ENCODE data around the gene ZNF594. TPM values are rescaled to one million over a fixed set of nuclear protein-coding genes. Genes with fewer than 3 reads are reported as not detected.

The ZNF594 gene
- total RNA-seq, 1 donor = 8.7 TPM

DNA sequence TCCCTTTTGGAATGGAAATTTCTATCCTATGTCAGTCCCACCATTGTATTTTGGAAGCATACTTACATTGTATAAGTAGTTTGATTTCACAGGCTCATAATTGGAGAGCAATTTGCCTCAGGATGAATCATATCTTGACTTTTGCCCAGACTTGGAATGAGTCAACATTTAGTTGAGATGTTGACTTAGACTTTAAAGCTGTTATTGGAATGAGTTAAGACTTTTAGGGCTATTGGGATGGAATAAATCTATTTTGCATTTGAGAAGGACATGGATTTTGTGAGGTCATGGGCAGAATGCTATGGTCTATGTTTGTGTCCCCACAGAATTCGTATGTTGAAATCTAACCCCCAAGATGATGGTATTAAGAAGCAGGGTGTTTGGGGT, 12.2 kb upstream of the ZNF594 start:
- Histone ChIP-seq H4K20me1 (ENCODE audit: insufficient read depth, low read length) (peaks cover 5% of the 10 kb centered on the region), H2AFZ (ENCODE audit: low read length) (no peak overlapping the region), H3K27ac (ENCODE audit: low read depth, low read length) (peak overlapping the region; percentile 34), H3K4me1 (ENCODE audit: insufficient read depth, low read length) (peaks cover 14% of the 10 kb centered on the region), H3K9me3 (ENCODE audit: low read depth, low read length) (no peaks in the 10 kb centered on the region), H3K4me2 (ENCODE audit: insufficient read depth, low read length) (peak overlapping the region; percentile 10), H3K27me3 (ENCODE audit: insufficient read depth, low read length) (no peaks in the 10 kb centered on the region), H3K79me2 (ENCODE audit: insufficient read depth, low read length) (peaks cover 4% of the 10 kb centered on the region), H3K4me3 (ENCODE audit: insufficient read depth, low read length) (no peak overlapping the region), H3K36me3 (ENCODE audit: insufficient read depth, low read length) (no peaks in the 10 kb centered on the region)
- TF ChIP-seq, protein P1, sequence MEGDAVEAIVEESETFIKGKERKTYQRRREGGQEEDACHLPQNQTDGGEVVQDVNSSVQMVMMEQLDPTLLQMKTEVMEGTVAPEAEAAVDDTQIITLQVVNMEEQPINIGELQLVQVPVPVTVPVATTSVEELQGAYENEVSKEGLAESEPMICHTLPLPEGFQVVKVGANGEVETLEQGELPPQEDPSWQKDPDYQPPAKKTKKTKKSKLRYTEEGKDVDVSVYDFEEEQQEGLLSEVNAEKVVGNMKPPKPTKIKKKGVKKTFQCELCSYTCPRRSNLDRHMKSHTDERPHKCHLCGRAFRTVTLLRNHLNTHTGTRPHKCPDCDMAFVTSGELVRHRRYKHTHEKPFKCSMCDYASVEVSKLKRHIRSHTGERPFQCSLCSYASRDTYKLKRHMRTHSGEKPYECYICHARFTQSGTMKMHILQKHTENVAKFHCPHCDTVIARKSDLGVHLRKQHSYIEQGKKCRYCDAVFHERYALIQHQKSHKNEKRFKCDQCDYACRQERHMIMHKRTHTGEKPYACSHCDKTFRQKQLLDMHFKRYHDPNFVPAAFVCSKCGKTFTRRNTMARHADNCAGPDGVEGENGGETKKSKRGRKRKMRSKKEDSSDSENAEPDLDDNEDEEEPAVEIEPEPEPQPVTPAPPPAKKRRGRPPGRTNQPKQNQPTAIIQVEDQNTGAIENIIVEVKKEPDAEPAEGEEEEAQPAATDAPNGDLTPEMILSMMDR (IDR thresholded peaks at IDR 0.05; ENCODE audit: extremely low read depth, low read depth, low read length) = no peak
- DNase-seq (ENCODE audit: insufficient read length, low spot score, missing footprints) = peak; percentile 77

- Histone ChIP-seq H3K9me3 (ENCODE audit: low read depth, low read length) (no peaks in the 10 kb centered on the region), H3K27me3 (ENCODE audit: insufficient read depth, low read length) (no peaks in the 10 kb centered on the region), H3K36me3 (ENCODE audit: insufficient read depth, low read length) (no peaks in the 10 kb centered on the region), H2AFZ (ENCODE audit: low read length) (no peak overlapping the region), H3K4me1 (ENCODE audit: insufficient read depth, low read length) (peaks cover 14% of the 10 kb centered on the region), H3K4me3 (ENCODE audit: insufficient read depth, low read length) (peak overlapping the region; percentile 23), H4K20me1 (ENCODE audit: insufficient read depth, low read length) (peaks cover 9% of the 10 kb centered on the region), H3K79me2 (ENCODE audit: insufficient read depth, low read length) (peaks cover 4% of the 10 kb centered on the region), H3K27ac (ENCODE audit: low read depth, low read length) (no peak overlapping the region), H3K4me2 (ENCODE audit: insufficient read depth, low read length) (peak overlapping the region; percentile 20)
- DNase-seq (ENCODE audit: insufficient read length, low spot score, missing footprints) = peak; percentile 91
- TF ChIP-seq, protein P1 (IDR thresholded peaks at IDR 0.05; ENCODE audit: extremely low read depth, low read depth, low read length) = no peak
These were observed 11.7 kb upstream of the ZNF594 start for GRCh38 chr17:5203178-5203907.

- H3K36me3 ChIP-seq (ENCODE audit: insufficient read depth, low read length) = no peaks in the 10 kb centered on the region
- no peak overlapping the region for H2AFZ ChIP-seq (ENCODE audit: low read length)
- no peaks in the 10 kb centered on the region for H3K9me3 ChIP-seq (ENCODE audit: low read depth, low read length)
- TF ChIP-seq, protein P1 (IDR thresholded peaks at IDR 0.05; ENCODE audit: extremely low read depth, low read depth, low read length) = no peak
- H3K4me1 ChIP-seq (ENCODE audit: insufficient read depth, low read length) = peaks cover 14% of the 10 kb centered on the region
- no peak for DNase-seq (ENCODE audit: insufficient read length, low spot score, missing footprints)
- peaks cover 4% of the 10 kb centered on the region for H3K79me2 ChIP-seq (ENCODE audit: insufficient read depth, low read length)
- H4K20me1 ChIP-seq (ENCODE audit: insufficient read depth, low read length) = peaks cover 10% of the 10 kb centered on the region
- H3K27ac ChIP-seq (ENCODE audit: low read depth, low read length) = no peak overlapping the region
- H3K4me3 ChIP-seq (ENCODE audit: insufficient read depth, low read length) = no peak overlapping the region
- H3K4me2 ChIP-seq (ENCODE audit: insufficient read depth, low read length) = no peak overlapping the region
- no peaks in the 10 kb centered on the region for H3K27me3 ChIP-seq (ENCODE audit: insufficient read depth, low read length)
These were observed 9.3 kb upstream of the ZNF594 start for GRCh38 chr17:5201011-5201410.

DNA sequence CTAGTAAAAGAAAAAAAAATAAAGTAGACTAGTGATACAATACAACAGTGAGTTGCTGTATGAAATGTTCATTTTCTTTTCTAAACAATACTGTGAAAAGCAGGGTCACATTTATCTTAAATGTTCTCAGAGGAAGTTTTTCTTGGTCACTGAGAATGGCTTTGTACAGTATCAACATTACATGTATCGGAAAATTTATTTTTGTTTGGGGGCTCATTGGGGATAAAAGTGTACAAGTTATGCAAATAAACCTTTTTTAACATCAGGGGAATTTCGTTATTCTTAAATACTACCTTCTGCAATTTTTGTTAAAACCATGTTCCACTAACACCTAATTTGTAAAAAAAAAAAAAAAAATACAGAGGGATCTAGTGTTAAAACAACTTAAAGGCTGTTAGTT, 8.7 kb upstream of the ZNF594 start:
- TF ChIP-seq, protein P1 (IDR thresholded peaks at IDR 0.05; ENCODE audit: extremely low read depth, low read depth, low read length) = no peak

More for the DNA sequence above, 8.7 kb upstream of the ZNF594 start:
- H3K4me1 ChIP-seq (ENCODE audit: insufficient read depth, low read length) = peaks cover 14% of the 10 kb centered on the region
- H3K79me2 ChIP-seq (ENCODE audit: insufficient read depth, low read length) = peaks cover 4% of the 10 kb centered on the region
- no peaks in the 10 kb centered on the region for H3K9me3 ChIP-seq (ENCODE audit: low read depth, low read length)
- no peaks in the 10 kb centered on the region for H3K36me3 ChIP-seq (ENCODE audit: insufficient read depth, low read length)
- no peak for DNase-seq (ENCODE audit: insufficient read length, low spot score, missing footprints)
- no peaks in the 10 kb centered on the region for H3K27me3 ChIP-seq (ENCODE audit: insufficient read depth, low read length)
- no peak overlapping the region for H3K4me2 ChIP-seq (ENCODE audit: insufficient read depth, low read length)
- H3K4me3 ChIP-seq (ENCODE audit: insufficient read depth, low read length) = no peak overlapping the region
- H4K20me1 ChIP-seq (ENCODE audit: insufficient read depth, low read length) = peaks cover 10% of the 10 kb centered on the region
- no peak overlapping the region for H3K27ac ChIP-seq (ENCODE audit: low read depth, low read length)
- no peak overlapping the region for H2AFZ ChIP-seq (ENCODE audit: low read length)

Measured in osteoblast (primary cell).